IMR-90 (cell line): ENCODE results near the gene ATP9B. TPM values are rescaled to one million over a fixed set of nuclear protein-coding genes. Genes with fewer than 3 reads are reported as not detected.

Experiments used
- ATAC-seq: fragments of 200-7000 bp; cut with Tn5 transposase; 2 replicates; pipeline ENCODE4 v1.9.1; 2020; ENCODE audit warnings: low read depth, mild to moderate bottlenecking, moderate library complexity
- BruUV-seq: library from RNA; stranded (reverse); fragments of 400-500 nt; replicated peaks from 2 replicates; lab custom pipeline; 2021; lab: Mats Ljungman, UMichigan
- CTCF ChIA-PET: fragments of 300-600 bp; formaldehyde crosslinking; extraction: SDS; loops from one replicate; lab custom pipeline; 2021; ENCODE audit warnings: antibody characterized with exemption; lab: Yijun Ruan, JAX
- POLR2A ChIA-PET: fragments of 300-600 bp; sonication (Branson Sonifier 250); formaldehyde crosslinking; loops from one replicate; lab custom pipeline; 2022; ENCODE audit warnings: antibody characterized with exemption; ENCODE audit not compliant: unreplicated experiment; lab: Charles Lee
- DNase-seq: peaks from one replicate; pipeline ENCODE4 v3.0.0; 2013
- H2AFZ ChIP-seq: replicated peaks from 2 replicates; pipeline ENCODE3; 2013; ENCODE audit warnings: low read length, mild to moderate bottlenecking; ENCODE audit not compliant: poor library complexity
- H2AK5ac ChIP-seq: 2 replicates; pipeline ENCODE4 v1.6.1; 2013; ENCODE audit warnings: low read depth, low read length, inconsistent platforms
- H2AK9ac ChIP-seq: replicated peaks from 2 replicates; pipeline ENCODE3; 2013; ENCODE audit warnings: mild to moderate bottlenecking, low read depth, low read length, moderate library complexity; ENCODE audit not compliant: poor library complexity
- H2BK120ac ChIP-seq: 2 replicates; pipeline ENCODE4 v1.6.1; 2013; ENCODE audit warnings: low read depth, low read length, inconsistent platforms
- H2BK15ac ChIP-seq: 3 replicates; pipeline ENCODE4 v1.6.1; 2013; ENCODE audit warnings: low read depth, low read length, inconsistent platforms
- H2BK20ac ChIP-seq: 2 replicates; pipeline ENCODE4 v1.6.1; 2013; ENCODE audit warnings: low read depth, mild to moderate bottlenecking, inconsistent platforms, low read length, moderate library complexity
- H2BK5ac ChIP-seq: 2 replicates; pipeline ENCODE4 v1.6.1; 2013; ENCODE audit warnings: mild to moderate bottlenecking, low read depth, low read length, inconsistent platforms; ENCODE audit not compliant: poor library complexity, severe bottlenecking
- H3K14ac ChIP-seq: replicated peaks from 2 replicates; pipeline ENCODE4 v1.6.1; 2013; ENCODE audit warnings: low read depth, low read length, inconsistent platforms
- H3K18ac ChIP-seq: 2 replicates; pipeline ENCODE4 v1.6.1; 2013; ENCODE audit warnings: low read depth, low read length, control low read depth
- H3K23ac ChIP-seq: 2 replicates; pipeline ENCODE4 v1.6.1; 2013; ENCODE audit warnings: low read depth, low read length, inconsistent platforms
- H3K27ac ChIP-seq: 2 replicates; pipeline ENCODE4 v1.5.1; 2013; ENCODE audit warnings: mild to moderate bottlenecking, control low read depth, low read length; ENCODE audit not compliant: insufficient read depth
- H3K27me3 ChIP-seq: 2 replicates; pipeline ENCODE4 v1.6.1; 2013; ENCODE audit warnings: low read length; ENCODE audit not compliant: control insufficient read depth, insufficient read depth
- H3K36me3 ChIP-seq: 2 replicates; pipeline ENCODE4 v1.6.1; 2013; ENCODE audit warnings: low read length, mixed read lengths; ENCODE audit not compliant: control insufficient read depth, insufficient read depth
- H3K4ac ChIP-seq: 2 replicates; pipeline ENCODE4 v1.6.1; 2013; ENCODE audit warnings: low read depth, low read length, inconsistent platforms
- H3K4me1 ChIP-seq: 2 replicates; pipeline ENCODE4 v1.6.1; 2013; ENCODE audit warnings: low read length, mixed read lengths; ENCODE audit not compliant: control insufficient read depth, insufficient read depth
- H3K4me2 ChIP-seq: 2 replicates; pipeline ENCODE4 v1.6.1; 2013; ENCODE audit warnings: low read depth, mild to moderate bottlenecking, control low read depth, low read length, moderate library complexity
- H3K4me3 ChIP-seq: 2 replicates; pipeline ENCODE4 v1.5.1; 2013; ENCODE audit warnings: low read depth, mild to moderate bottlenecking, control low read depth, low read length, moderate library complexity; ENCODE audit not compliant: insufficient read depth
- H3K56ac ChIP-seq: 2 replicates; pipeline ENCODE4 v1.6.1; 2013; ENCODE audit warnings: low read length, inconsistent platforms; ENCODE audit not compliant: insufficient read depth; ENCODE audit errors: extremely low read depth
- H3K79me1 ChIP-seq, 2 experiments: 2 replicates each; pipeline ENCODE4 v1.6.1; 2013; ENCODE audit warnings: low read length in 2 of 2, inconsistent platforms in 1 of 2, low read depth in 1 of 2
- H3K9ac ChIP-seq: 2 replicates; pipeline ENCODE4 v1.6.1; 2013; ENCODE audit warnings: low read depth, low read length, control low read depth
- H3K9me1 ChIP-seq: 2 replicates; pipeline ENCODE4 v1.6.1; 2013; ENCODE audit warnings: low read length, inconsistent platforms; ENCODE audit not compliant: insufficient read depth
- H3K9me3 ChIP-seq: 2 replicates; pipeline ENCODE4 v1.6.1; 2013; ENCODE audit warnings: low read length; ENCODE audit not compliant: control insufficient read depth, insufficient read depth
- H4K20me1 ChIP-seq: 2 replicates; pipeline ENCODE4 v1.6.1; 2013; ENCODE audit warnings: low read length, inconsistent platforms; ENCODE audit not compliant: insufficient read depth
- H4K5ac ChIP-seq: 2 replicates; pipeline ENCODE4 v1.6.1; 2013; ENCODE audit warnings: mild to moderate bottlenecking, low read depth, low read length, control low read depth
- H4K8ac ChIP-seq, 2 experiments: 2 replicates each; pipeline ENCODE4 v1.6.1; 2013; ENCODE audit warnings: low read depth in 2 of 2, low read length in 2 of 2, control low read depth in 1 of 2, inconsistent platforms in 1 of 2
- H4K91ac ChIP-seq: 2 replicates; pipeline ENCODE4 v1.6.1; 2013; ENCODE audit warnings: low read depth, low read length, inconsistent platforms; ENCODE audit not compliant: insufficient read depth
- BHLHE40 ChIP-seq: fragments of 150-350 bp; IDR thresholded peaks from 2 replicates; pipeline ENCODE4 v1.6.1; 2016; ENCODE audit warnings: mild to moderate bottlenecking, low read depth, low read length
- CEBPB ChIP-seq: IDR thresholded peaks from 2 replicates; pipeline ENCODE4 v1.6.1; 2012; ENCODE audit warnings: low read depth, low read length, improper control_type of control experiment
- CHD1 ChIP-seq: IDR thresholded peaks from 2 replicates; pipeline ENCODE4 v1.6.1; 2012; ENCODE audit warnings: low read depth, low read length, improper control_type of control experiment
- FOS ChIP-seq: fragments of 150-350 bp; IDR thresholded peaks from 2 replicates; pipeline ENCODE4 v1.6.1; 2016; ENCODE audit warnings: low read depth, low read length
- MAFK ChIP-seq: IDR thresholded peaks from 2 replicates; pipeline ENCODE4 v1.6.1; 2012; ENCODE audit warnings: low read depth, low read length, improper control_type of control experiment
- MAZ ChIP-seq: IDR thresholded peaks from 2 replicates; pipeline ENCODE4 v1.6.1; 2012; ENCODE audit warnings: low read depth, mild to moderate bottlenecking, low read length, improper control_type of control experiment, moderate library complexity, borderline replicate concordance
- MXI1 ChIP-seq: IDR thresholded peaks from 2 replicates; pipeline ENCODE4 v1.6.1; 2012; ENCODE audit warnings: low read depth, mild to moderate bottlenecking, low read length, moderate library complexity, borderline replicate concordance
- NFE2L2 ChIP-seq: fragments of 150-350 bp; IDR thresholded peaks from 2 replicates; pipeline ENCODE4 v1.6.1; 2016; ENCODE audit warnings: low read depth, mild to moderate bottlenecking, low read length
- POLR2A ChIP-seq: IDR thresholded peaks from 2 replicates; pipeline ENCODE4 v1.6.1; 2012; ENCODE audit warnings: mild to moderate bottlenecking, low read depth, low read length
- RAD21 ChIP-seq: IDR thresholded peaks from 2 replicates; pipeline ENCODE4 v1.6.1; 2012; ENCODE audit warnings: low read length, improper control_type of control experiment
- RCOR1 ChIP-seq: IDR thresholded peaks from 2 replicates; pipeline ENCODE4 v1.6.1; 2012; ENCODE audit warnings: mild to moderate bottlenecking, low read length, improper control_type of control experiment; ENCODE audit not compliant: insufficient replicate concordance
- RFX5 ChIP-seq: IDR thresholded peaks from 2 replicates; pipeline ENCODE4 v1.8.0; 2012; ENCODE audit warnings: low read depth, mild to moderate bottlenecking, low read length, moderate library complexity
- SMC3 ChIP-seq: fragments of 150-350 bp; IDR thresholded peaks from 2 replicates; pipeline ENCODE4 v1.6.1; 2016; ENCODE audit warnings: low read depth, mild to moderate bottlenecking, antibody characterized with exemption, low read length, moderate library complexity
- USF2 ChIP-seq: fragments of 150-350 bp; IDR thresholded peaks from 2 replicates; pipeline ENCODE4 v1.6.1; 2017; ENCODE audit warnings: mild to moderate bottlenecking, antibody characterized with exemption, low read length, low read depth
- WGBS, 2 experiments: methylation state at CpG; one replicate each; pipeline versions ENCODE4 v1.1.5 to v1.1.7; 2013; ENCODE audit warnings: missing lambda C conversion rate in 2 of 2; ENCODE audit not compliant: insufficient read length in 1 of 2; ENCODE audit errors: extremely low coverage in 2 of 2; 5-methylcytosine and 5-hydroxymethylcytosine counted together
- dilution Hi-C: fragments of 300-500 bp; cut with HindIII; formaldehyde crosslinking; loops from one replicate; pipeline ENCODE4 v1.14.3; 2018; ENCODE audit warnings: low sequenced_read_pairs; ENCODE audit not compliant: unreplicated experiment
- in situ Hi-C: fragments of 300-500 bp; cut with MboI; formaldehyde crosslinking; loops from 3 replicates; pipeline ENCODE4 v1.14.3; 2019; ENCODE audit warnings: low sequenced_read_pairs, inconsistent platforms, mixed read lengths
- intact Hi-C: fragments of 100-400 bp; cut with micrococcal nuclease; formaldehyde crosslinking; loops from 2 replicates; pipeline ENCODE4 v1.10.0; 2022
- polyA plus RNA-seq, 3 experiments: library from polyadenylated mRNA; depleted of rRNA; stranded (reverse); fragments of >200 nt; gene quantifications; 2 replicates each; pipeline ENCODE4 v1.2.3, GENCODE V29; 2012; ENCODE audit warnings: low replicate concordance in 1 of 3
- total RNA-seq: library from RNA; depleted of rRNA; stranded (reverse); fragments of >200 nt; gene quantifications from 2 replicates; pipeline ENCODE4 v1.2.3, GENCODE V29; 2012
- TF ChIP-seq, protein P1 (sequence below): fragments of 150-350 bp; IDR thresholded peaks from 2 replicates; pipeline ENCODE4 v1.6.1; 2016; ENCODE audit warnings: low read depth, mild to moderate bottlenecking, low read length, moderate library complexity, borderline replicate concordance

The ATP9B gene
- total and polyA plus RNA-seq, 2 of the 4 experiments (the other 2 are of a cell fraction) = 11.0 to 11.5 TPM

GRCh38 chr18:79423211-79424007 is 354.2 kb downstream of the ATP9B start:
- dilution Hi-C loops = no loop called here
- CTCF ChIA-PET = no interaction called here

More at GRCh38 chr18:79423211-79424007, 354.2 kb downstream of the ATP9B start:
- Histone ChIP-seq H2AK5ac (no peak overlapping the region), H3K4me3 (no peak overlapping the region), H3K9ac (no peak overlapping the region), H3K27me3 (no peaks in the 10 kb centered on the region), H3K23ac (no peak overlapping the region), H3K27ac (no peak overlapping the region), H3K18ac (no peak overlapping the region), H4K5ac (no peak overlapping the region), H2BK15ac (no peak overlapping the region), H4K20me1 (no peaks in the 10 kb centered on the region), H3K4me1 (no peaks in the 10 kb centered on the region; the same call in 1 of the 2 replicates), H3K79me1 (no peaks in the 10 kb centered on the region), H3K36me3 (peaks cover 4% of the 10 kb centered on the region; the same call in 1 of the 2 replicates), H3K9me3 (no peaks in the 10 kb centered on the region), H3K14ac (no peak overlapping the region), H3K9me1 (no peaks in the 10 kb centered on the region), H4K8ac (no peak overlapping the region), H3K4ac (no peak overlapping the region), H4K91ac (no peak overlapping the region), H2BK5ac (no peak overlapping the region), H3K56ac (no peak overlapping the region), H2BK120ac (no peak overlapping the region), H2AFZ (no peak overlapping the region), H2BK20ac (no peak overlapping the region), H2AK9ac (no peak overlapping the region), H3K4me2 (no peak overlapping the region)
- ATAC-seq (no peak), DNase-seq (no peak)
- intact Hi-C loops = no loop called here
- BruUV-seq = no TSS peak
- 96% methylated on average over 8 of the region's 26 CpGs; no CpG with 5 or more reads in 1 of the 2 experiments for WGBS, 2 experiments
- POLR2A ChIA-PET = no interaction called here
- in situ Hi-C loops = no loop called here
- no peak for TF ChIP-seq CHD1
- TF ChIP-seq FOS = no peak
- TF ChIP-seq POLR2A = no peak
- TF ChIP-seq RFX5 = no peak
- TF ChIP-seq SMC3 = no peak
- no peak for TF ChIP-seq CEBPB
- TF ChIP-seq USF2 = no peak
- TF ChIP-seq NFE2L2 = no peak
- no peak for TF ChIP-seq MXI1
- TF ChIP-seq RAD21 = no peak
- no peak for TF ChIP-seq MAFK
- TF ChIP-seq MAZ = no peak
- TF ChIP-seq, protein P1, sequence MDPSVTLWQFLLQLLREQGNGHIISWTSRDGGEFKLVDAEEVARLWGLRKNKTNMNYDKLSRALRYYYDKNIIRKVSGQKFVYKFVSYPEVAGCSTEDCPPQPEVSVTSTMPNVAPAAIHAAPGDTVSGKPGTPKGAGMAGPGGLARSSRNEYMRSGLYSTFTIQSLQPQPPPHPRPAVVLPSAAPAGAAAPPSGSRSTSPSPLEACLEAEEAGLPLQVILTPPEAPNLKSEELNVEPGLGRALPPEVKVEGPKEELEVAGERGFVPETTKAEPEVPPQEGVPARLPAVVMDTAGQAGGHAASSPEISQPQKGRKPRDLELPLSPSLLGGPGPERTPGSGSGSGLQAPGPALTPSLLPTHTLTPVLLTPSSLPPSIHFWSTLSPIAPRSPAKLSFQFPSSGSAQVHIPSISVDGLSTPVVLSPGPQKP = no peak
- TF ChIP-seq BHLHE40 = no peak
- TF ChIP-seq RCOR1 = no peak
